ENCODE measurements around the gene SPINK4.
A peak's percentile ranks its signal among the peaks of the same experiment; 100 is the strongest.

Gene SPINK4

GRCh38 chr9:33263131-33264002 is 23.4 kb downstream of the SPINK4 start:
- peak; percentile 16 for DNase-seq

GRCh38 chr9:33264003-33264472 is 24.1 kb downstream of the SPINK4 start:
- peak; percentile 43 for DNase-seq

GRCh38 chr9:33264473-33265177 is 24.7 kb downstream of the SPINK4 start, which contains the start of the genes BAG1 and CHMP5:
TSS of gene BAG1 (minus strand) at chr9:33264708.
TSS of gene CHMP5 (plus strand) at chr9:33265049. CDS start at chr9:33265079, 30 bp downstream.
- DNase-seq: peak; percentile 100

GRCh38 chr9:33265211-33265865 is 25.4 kb downstream of the SPINK4 start:
- no peak for DNase-seq

GRCh38 chr9:33267151-33267767 is 27.3 kb downstream of the SPINK4 start:
- DNase-seq: no peak

GRCh38 chr9:33270146-33270545 is 30.2 kb downstream of the SPINK4 start:
- no peak for DNase-seq

GRCh38 chr9:33272061-33272460 is 32.1 kb downstream of the SPINK4 start:
- DNase-seq: no peak

GRCh38 chr9:33273266-33273971 is 33.5 kb downstream of the SPINK4 start:
- no peak for DNase-seq

- DNase-seq: no peak
Measured at GRCh38 chr9:33273972-33274328, 34.0 kb downstream of the SPINK4 start.

GRCh38 chr9:33277484-33277883 is 37.5 kb downstream of the SPINK4 start:
- DNase-seq: no peak

GRCh38 chr9:33285502-33285901 is 45.5 kb downstream of the SPINK4 start:
- no peak for DNase-seq

GRCh38 chr9:33287087-33287490 is 47.1 kb downstream of the SPINK4 start:
- DNase-seq: peak; percentile 38

- no peak for DNase-seq
Measured at GRCh38 chr9:33288235-33288634, 48.3 kb downstream of the SPINK4 start.

GRCh38 chr9:33288828-33289483 is 49.0 kb downstream of the SPINK4 start:
- DNase-seq: no peak

- DNase-seq: peak; percentile 32
Measured at GRCh38 chr9:33289496-33289895, 49.5 kb downstream of the SPINK4 start.

- no peak for DNase-seq
Measured at GRCh38 chr9:33289936-33290246, 49.9 kb downstream of the SPINK4 start.

GRCh38 chr9:33290247-33291030 is 50.5 kb downstream of the SPINK4 start, which contains the start of gene NFX1:
TSS of gene NFX1 (plus strand) at chr9:33290516. CDS start at chr9:33290573, 57 bp downstream.
- DNase-seq: peak; percentile 99

GRCh38 chr9:33291031-33291397 is 51.0 kb downstream of the SPINK4 start:
- DNase-seq: no peak

- no peak for DNase-seq
Measured at GRCh38 chr9:33291901-33292300, 51.9 kb downstream of the SPINK4 start.

GRCh38 chr9:33293782-33294181 is 53.8 kb downstream of the SPINK4 start:
- DNase-seq: no peak

Measured in stimulated activated CD4-positive, alpha-beta T cell treated with anti-CD3 and anti-CD28 coated beads, Interleukin-1b, Interleukin-23, amount 100 ng/mL, for 48 hours (primary cell).